Left hindlimb (tissue), 1 donor: ENCODE measurements around the gene OR6C6.
"Not testable (repeated sequence)": the region's sequence is repeated elsewhere in the genome, so short reads cannot be mapped to it uniquely, and the experiment has no call there.

Experiments
- DNase-seq: peaks from one replicate; pipeline ENCODE4 v3.0.0-alpha.2; 2018

OR6C6 gene

GRCh38 chr12:55296469-55296868 lies at the start of gene OR6C6:
OR6C6 (minus strand) TSS chr12:55296569; CDS start chr12:55295232, 1,337 bp downstream.
- DNase-seq = no peak

- DNase-seq = no peak
Measured at GRCh38 chr12:55336002-55336401, 39.6 kb upstream of the OR6C6 start.

- no peak for DNase-seq
Measured at GRCh38 chr12:55330446-55330845, 34.1 kb upstream of the OR6C6 start, which contains the start of gene OR6C3. OR6C3 (plus strand) TSS chr12:55330746; CDS start chr12:55331701, 955 bp downstream.

- DNase-seq = not testable (repeated sequence)
Measured at GRCh38 chr12:55325801-55326200, 29.4 kb upstream of the OR6C6 start.

- no peak for DNase-seq
Measured at GRCh38 chr12:55320201-55320600, 23.8 kb upstream of the OR6C6 start.

GRCh38 chr12:55314043-55314442 lies 17.7 kb upstream of the OR6C6 start, which contains the start of gene OR6C1:
OR6C1 (plus strand) TSS chr12:55314343; CDS start chr12:55320600, 6,257 bp downstream.
- DNase-seq = no peak

GRCh38 chr12:55289999-55290398 lies 6.4 kb downstream of the OR6C6 start:
- DNase-seq = no peak

- no peak for DNase-seq
Measured at GRCh38 chr12:55280991-55281390, 15.4 kb downstream of the OR6C6 start.

GRCh38 chr12:55258303-55258702 lies 38.1 kb downstream of the OR6C6 start:
- DNase-seq = no peak

- no peak for DNase-seq
Measured at GRCh38 chr12:55256831-55257230, 39.5 kb downstream of the OR6C6 start.

GRCh38 chr12:55253281-55253680 lies 43.1 kb downstream of the OR6C6 start:
- DNase-seq = no peak

GRCh38 chr12:55250944-55251343 lies 45.4 kb downstream of the OR6C6 start:
- DNase-seq = no peak

GRCh38 chr12:55246159-55246558 lies 50.2 kb downstream of the OR6C6 start:
- no peak for DNase-seq

- no peak for DNase-seq
Measured at GRCh38 chr12:55244309-55244708, 52.1 kb downstream of the OR6C6 start, which contains the start of gene OR6C74. OR6C74 (plus strand) TSS chr12:55244609; CDS start chr12:55247288, 2,679 bp downstream.
